Lower leg skin (tissue), 3 donors: ENCODE data around the gene PIGS.

Experiments used
- CTCF ChIP-seq, 3 donors: fragments of 450-650 bp; IDR thresholded peaks; one replicate each; pipeline ENCODE4 v1.5.1; 2016; ENCODE audit warnings: antibody characterized with exemption in 3 of 3, mild to moderate bottlenecking in 3 of 3, moderate library complexity in 2 of 3
- POLR2A ChIP-seq, 2 donors: fragments of 450-650 bp; IDR thresholded peaks; one replicate each; pipeline ENCODE4 v1.6.1; 2016 to 2017; ENCODE audit warnings: antibody characterized with exemption in 2 of 2, mild to moderate bottlenecking in 1 of 2, moderate library complexity in 1 of 2

- TF ChIP-seq POLR2A (IDR thresholded peaks at IDR 0.05) (no peak), CTCF (IDR thresholded peaks at IDR 0.05) (no peak)
Observed at GRCh38 chr17:28572259-28573039, 1.1 kb upstream of the PIGS start.
